ENCODE data around the gene RPS19. TPM values are rescaled to one million over a fixed set of nuclear protein-coding genes. Genes with fewer than 3 reads are reported as not detected.

Gene RPS19
- 1,000 to 10,000 TPM in 3 of 4 donors, 100 to 1,000 TPM in 1; 893 to 1,378 (median 1,179) TPM for total RNA-seq

DNA sequence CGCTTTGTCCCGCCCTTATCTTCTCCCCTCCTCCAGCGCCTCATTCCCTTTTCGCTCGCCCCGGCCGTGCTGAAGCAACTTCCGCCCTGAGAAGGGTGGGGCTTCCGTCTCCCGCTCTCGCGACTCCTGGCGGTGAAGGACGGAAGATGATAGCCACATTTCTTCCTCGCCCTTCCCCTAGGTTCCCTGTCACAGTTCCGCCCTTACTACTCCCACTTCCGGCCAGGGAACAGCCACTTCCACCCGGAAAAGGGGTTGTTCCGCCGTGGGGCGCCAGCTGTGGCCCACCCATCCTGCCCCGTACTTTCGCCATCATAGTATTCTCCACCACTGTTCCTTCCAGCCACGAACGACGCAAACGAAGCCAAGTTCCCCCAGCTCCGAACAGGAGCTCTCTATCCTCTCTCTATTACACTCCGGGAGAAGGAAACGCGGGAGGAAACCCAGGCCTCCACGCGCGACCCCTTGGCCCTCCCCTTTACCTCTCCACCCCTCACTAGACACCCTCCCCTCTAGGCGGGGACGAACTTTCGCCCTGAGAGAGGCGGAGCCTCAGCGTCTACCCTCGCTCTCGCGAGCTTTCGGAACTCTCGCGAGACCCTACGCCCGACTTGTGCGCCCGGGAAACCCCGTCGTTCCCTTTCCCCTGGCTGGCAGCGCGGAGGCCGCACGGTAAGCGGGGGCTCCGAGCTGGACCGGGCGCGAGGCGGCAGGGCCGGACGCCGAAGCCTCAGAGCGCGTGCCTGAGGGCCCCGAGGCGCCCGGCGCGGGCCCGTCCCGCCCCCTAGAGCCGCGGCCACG lies at the start of gene RPS19:
TSS of gene RPS19 (plus strand) at position 638 of the 801 bp plus-strand sequence. CDS start 520 bp downstream, outside the sequence.
- DNase-seq (ENCODE audit: extremely low spot score), result peak; percentile 99
- under 1% methylated on average over 33 of the region's 76 CpGs for WGBS

DNA sequence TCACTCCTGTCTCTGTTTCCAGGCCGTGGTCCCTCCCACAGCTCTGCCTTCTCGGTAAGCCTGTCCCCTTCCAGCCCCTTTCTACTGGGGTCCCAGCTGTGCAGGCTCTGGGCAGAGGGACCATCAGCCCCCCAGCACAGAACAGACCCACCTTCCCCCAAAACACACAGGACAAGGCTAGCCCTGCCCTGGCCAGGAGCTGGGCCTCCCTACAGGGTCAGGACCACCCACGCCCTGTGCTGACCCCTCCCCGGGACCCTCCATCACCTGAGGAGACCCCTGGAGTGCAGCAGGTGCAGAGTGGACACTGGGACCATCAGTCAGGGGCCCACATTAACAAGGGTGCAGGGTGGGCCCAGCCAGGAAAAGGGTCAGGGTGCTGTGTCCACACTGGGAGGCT lies 49.8 kb upstream of the RPS19 start:
- Histone ChIP-seq H3K9me3 (no peaks in the 10 kb centered on the region), H3K4me3 (no peak overlapping the region), H3K27me3 (peaks cover 0 to 47% (median 0%) of the 10 kb centered on the region in 4 donors), H3K4me1 (peaks cover 0 to 7% (median 0%) of the 10 kb centered on the region in 4 donors), H3K27ac (replicated peaks in 1 of 4) (peak overlapping the region in 1 of 4 donors; percentile 4), H3K36me3 (no peaks in the 10 kb centered on the region)
- WGBS, result 46% methylated on average over 2 of the region's 4 CpGs
- intact Hi-C loops (cut with DNase I), result no loop called here
- TF ChIP-seq EP300 (IDR thresholded peaks at IDR 0.05), result no peak
- TF ChIP-seq, protein P1, sequence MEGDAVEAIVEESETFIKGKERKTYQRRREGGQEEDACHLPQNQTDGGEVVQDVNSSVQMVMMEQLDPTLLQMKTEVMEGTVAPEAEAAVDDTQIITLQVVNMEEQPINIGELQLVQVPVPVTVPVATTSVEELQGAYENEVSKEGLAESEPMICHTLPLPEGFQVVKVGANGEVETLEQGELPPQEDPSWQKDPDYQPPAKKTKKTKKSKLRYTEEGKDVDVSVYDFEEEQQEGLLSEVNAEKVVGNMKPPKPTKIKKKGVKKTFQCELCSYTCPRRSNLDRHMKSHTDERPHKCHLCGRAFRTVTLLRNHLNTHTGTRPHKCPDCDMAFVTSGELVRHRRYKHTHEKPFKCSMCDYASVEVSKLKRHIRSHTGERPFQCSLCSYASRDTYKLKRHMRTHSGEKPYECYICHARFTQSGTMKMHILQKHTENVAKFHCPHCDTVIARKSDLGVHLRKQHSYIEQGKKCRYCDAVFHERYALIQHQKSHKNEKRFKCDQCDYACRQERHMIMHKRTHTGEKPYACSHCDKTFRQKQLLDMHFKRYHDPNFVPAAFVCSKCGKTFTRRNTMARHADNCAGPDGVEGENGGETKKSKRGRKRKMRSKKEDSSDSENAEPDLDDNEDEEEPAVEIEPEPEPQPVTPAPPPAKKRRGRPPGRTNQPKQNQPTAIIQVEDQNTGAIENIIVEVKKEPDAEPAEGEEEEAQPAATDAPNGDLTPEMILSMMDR (IDR thresholded peaks at IDR 0.05), result no peak
- TF ChIP-seq POLR2AphosphoS5 (IDR thresholded peaks at IDR 0.05), result no peak
- TF ChIP-seq POLR2A (IDR thresholded peaks at IDR 0.05; ENCODE audit: low read depth), result no peak
- no peak for DNase-seq (ENCODE audit: extremely low spot score)

More for the DNA sequence above, at the start of gene RPS19:
- TF ChIP-seq POLR2AphosphoS5 (IDR thresholded peaks at IDR 0.05) (peak; percentile 91 to 94), POLR2A (IDR thresholded peaks at IDR 0.05; ENCODE audit: low read depth) (peak; percentile 44), EP300 (IDR thresholded peaks at IDR 0.05) (no peak)
- TF ChIP-seq, protein P1 (IDR thresholded peaks at IDR 0.05), result peak; percentile 31 to 77 (median 61)
- Histone ChIP-seq H3K27ac (replicated peaks in 1 of 4) (peak within 1 kb of the TSS; percentile 92 to 96 (median 94)), H3K9me3 (no peaks in the 10 kb centered on the region), H3K27me3 (peaks cover 0 to 8% (median 1%) of the 10 kb centered on the region in 4 donors), H3K36me3 (peaks cover 17 to 40% (median 38%) of the 10 kb centered on the region in 4 donors), H3K4me3 (peak within 1 kb of the TSS; percentile 71 to 99 (median 88)), H3K4me1 (peaks cover 29 to 51% (median 43%) of the 10 kb centered on the region in 4 donors)
- intact Hi-C loops (cut with DNase I), result loop anchor here (5.0 kb wide), 1 partner anchor 92 kb away; no protein-coding TSS in a partner anchor

DNA sequence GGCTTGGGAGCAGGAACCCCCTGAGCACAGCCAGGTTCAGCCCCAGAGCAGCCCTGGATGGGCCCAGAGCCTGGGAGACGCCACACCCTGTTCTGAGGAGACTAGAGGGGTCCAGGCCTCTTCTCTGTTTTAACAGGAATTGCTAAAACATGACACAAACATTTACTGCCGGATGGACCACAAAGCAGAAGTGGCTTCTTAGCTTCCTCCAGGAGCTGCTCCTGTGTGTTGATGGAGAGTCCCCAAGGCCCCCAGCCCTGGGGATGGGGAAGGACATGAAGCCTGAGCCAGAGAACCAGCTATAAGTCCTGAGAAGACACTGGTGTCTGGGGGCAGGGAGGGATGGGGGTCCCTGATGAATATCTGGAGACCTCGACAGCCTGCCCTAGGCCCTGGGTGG lies 49.0 kb upstream of the RPS19 start:
- no peak for DNase-seq (ENCODE audit: extremely low spot score)
- Histone ChIP-seq H3K9me3 (no peaks in the 10 kb centered on the region), H3K4me3 (no peak overlapping the region), H3K4me1 (peaks cover 0 to 7% (median 0%) of the 10 kb centered on the region in 4 donors), H3K27me3 (peaks cover 0 to 47% (median 0%) of the 10 kb centered on the region in 4 donors), H3K36me3 (no peaks in the 10 kb centered on the region), H3K27ac (replicated peaks in 1 of 4) (no peak overlapping the region)
- intact Hi-C loops (cut with DNase I), result no loop called here
- 42% methylated on average over 3 of the region's 3 CpGs for WGBS
- no peak for TF ChIP-seq POLR2A (IDR thresholded peaks at IDR 0.05; ENCODE audit: low read depth)
- no peak for TF ChIP-seq EP300 (IDR thresholded peaks at IDR 0.05)
- TF ChIP-seq, protein P1 (IDR thresholded peaks at IDR 0.05), result no peak
- TF ChIP-seq POLR2AphosphoS5 (IDR thresholded peaks at IDR 0.05), result no peak

DNA sequence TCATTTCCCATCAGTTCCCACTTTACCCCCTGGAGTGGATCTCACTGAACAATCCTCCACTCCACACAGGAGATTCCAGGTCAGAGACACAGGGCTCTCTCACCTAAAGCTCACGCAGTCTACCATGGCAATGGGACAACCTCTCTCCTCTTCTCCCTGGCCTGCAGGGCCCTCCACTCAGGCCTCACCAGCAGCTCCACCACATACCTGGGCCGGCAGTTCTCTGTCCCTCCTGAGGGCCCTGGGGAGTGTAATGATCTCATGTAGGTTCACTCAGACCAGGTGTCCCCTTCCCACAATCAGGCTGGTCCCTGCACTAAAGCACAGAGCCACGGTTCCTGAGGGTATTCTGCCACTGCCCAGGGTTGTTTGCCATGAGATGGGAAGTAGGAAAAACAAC lies 48.1 kb upstream of the RPS19 start:
- WGBS, result 87% methylated on average over 3 of the region's 3 CpGs

More for the DNA sequence above, 48.1 kb upstream of the RPS19 start:
- Histone ChIP-seq H3K36me3 (no peaks in the 10 kb centered on the region), H3K4me1 (peaks cover 0 to 7% (median 5%) of the 10 kb centered on the region in 4 donors), H3K9me3 (no peaks in the 10 kb centered on the region), H3K27ac (replicated peaks in 1 of 4) (no peak overlapping the region), H3K27me3 (peaks cover 0 to 47% (median 0%) of the 10 kb centered on the region in 4 donors), H3K4me3 (no peak overlapping the region)
- DNase-seq (ENCODE audit: extremely low spot score), result no peak
- TF ChIP-seq, protein P1 (IDR thresholded peaks at IDR 0.05), result no peak
- TF ChIP-seq POLR2A (IDR thresholded peaks at IDR 0.05; ENCODE audit: low read depth) (no peak), POLR2AphosphoS5 (IDR thresholded peaks at IDR 0.05) (no peak), EP300 (IDR thresholded peaks at IDR 0.05) (no peak)
- intact Hi-C loops (cut with DNase I), result no loop called here

Data from esophagus muscularis mucosa (tissue), 4 donors.